HFF-Myc (cell line): Measurements from ENCODE around the gene CLEC4M.
"Not testable (repeated sequence)": the region's sequence is repeated elsewhere in the genome, so short reads cannot be mapped to it uniquely, and the experiment has no call there.

Source experiments
- DNase-seq: peaks from one replicate; pipeline ENCODE4 v3.0.0-alpha.2; 2011; ENCODE audit warnings: low read depth; ENCODE audit errors: extremely low read depth
- H3K4me3 ChIP-seq: replicated peaks from 2 replicates; pipeline ENCODE4 v1.5.1; 2011; ENCODE audit warnings: low read depth, mild to moderate bottlenecking, control low read depth, low read length
- CTCF ChIP-seq: IDR thresholded peaks from 2 replicates; pipeline ENCODE4 v1.5.1; 2012; ENCODE audit warnings: mild to moderate bottlenecking, low read depth, low read length, control low read depth; ENCODE audit errors: missing control alignments

Gene CLEC4M

GRCh38 chr19:7788178-7788932 lies 25.3 kb downstream of the CLEC4M start:
- TF ChIP-seq CTCF = no peak
- no peak overlapping the region for H3K4me3 ChIP-seq
- no peak for DNase-seq

GRCh38 chr19:7788933-7789323 lies 25.9 kb downstream of the CLEC4M start:
- no peak for DNase-seq
- TF ChIP-seq CTCF = no peak
- H3K4me3 ChIP-seq = no peak overlapping the region

- TF ChIP-seq CTCF = no peak
- no peak overlapping the region for H3K4me3 ChIP-seq
- no peak for DNase-seq
Measured at GRCh38 chr19:7789447-7789846, 26.4 kb downstream of the CLEC4M start.

- TF ChIP-seq CTCF = no peak
- H3K4me3 ChIP-seq = no peak overlapping the region
- no peak for DNase-seq
Measured at GRCh38 chr19:7790416-7790815, 27.4 kb downstream of the CLEC4M start.

DNA sequence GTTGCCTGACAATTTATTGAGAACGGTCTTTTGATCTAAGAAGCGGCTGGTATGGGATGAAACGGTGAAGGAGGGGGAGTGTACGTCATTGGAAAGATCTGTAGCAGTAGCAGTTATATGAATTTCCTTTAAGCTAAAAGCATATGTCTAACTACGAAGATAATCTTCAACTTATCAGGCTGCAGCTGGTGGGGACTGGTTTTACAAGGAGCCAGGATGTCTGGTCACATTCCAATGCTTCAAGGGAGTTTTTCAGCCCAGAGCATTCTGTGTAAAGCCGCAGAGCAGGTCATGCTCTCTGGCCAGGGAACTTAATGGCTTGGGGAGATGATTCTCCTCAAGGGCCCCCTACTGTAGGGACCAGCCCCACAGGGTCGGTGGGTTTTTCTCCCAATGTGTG lies 29.2 kb downstream of the CLEC4M start:
- H3K4me3 ChIP-seq = no peak overlapping the region
- TF ChIP-seq CTCF = no peak
- no peak for DNase-seq

DNA sequence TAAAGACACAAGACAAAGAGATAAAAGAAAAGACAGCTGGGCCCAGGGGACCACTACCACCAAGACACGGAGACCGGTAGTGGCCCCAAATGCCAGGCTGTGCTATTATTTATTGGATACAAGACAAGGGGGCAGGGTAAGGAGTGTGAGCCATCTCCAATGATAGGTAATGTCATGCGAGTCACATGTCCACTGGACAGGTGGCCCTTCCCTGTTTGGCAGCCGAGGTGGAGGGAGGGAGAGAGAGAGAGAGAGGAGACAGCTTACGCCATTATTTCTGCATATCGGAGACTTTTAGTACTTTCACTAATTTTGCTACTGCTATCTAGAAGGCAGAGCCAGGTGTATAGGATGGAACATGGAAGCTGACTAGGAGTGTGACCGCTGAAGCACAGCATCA lies 29.7 kb downstream of the CLEC4M start:
- not testable (repeated sequence) for H3K4me3 ChIP-seq, DNase-seq

- TF ChIP-seq CTCF = no peak
- no peak for DNase-seq
- H3K4me3 ChIP-seq = no peak overlapping the region
Measured at GRCh38 chr19:7793493-7793892, 30.4 kb downstream of the CLEC4M start.
